Stimulated activated CD8-positive, alpha-beta memory T cell treated with anti-CD3 and anti-CD28 coated beads, Interleukin-2, amount 100 ng/mL, for 48 hours (primary cell): ENCODE measurements around the gene SPEM3.
"Not testable (repeated sequence)": the region's sequence is repeated elsewhere in the genome, so short reads cannot be mapped to it uniquely, and the experiment has no call there.

Experiments
- DNase-seq, 2 donors: peaks; one replicate each; pipeline ENCODE4 v3.0.0-alpha.2; 2020; ENCODE audit warnings: low read depth in 2 of 2

The SPEM3 gene

GRCh38 chr17:7471729-7472128, 43.1 kb downstream of the SPEM3 start:
- no peak for DNase-seq

GRCh38 chr17:7474767-7475166, 46.1 kb downstream of the SPEM3 start:
- DNase-seq, result not testable (repeated sequence)

GRCh38 chr17:7475764-7476422, 47.2 kb downstream of the SPEM3 start:
- DNase-seq, result no peak

GRCh38 chr17:7476494-7476893, 47.8 kb downstream of the SPEM3 start:
- no peak for DNase-seq

GRCh38 chr17:7476951-7477350, 48.3 kb downstream of the SPEM3 start:
- DNase-seq, result no peak

DNA sequence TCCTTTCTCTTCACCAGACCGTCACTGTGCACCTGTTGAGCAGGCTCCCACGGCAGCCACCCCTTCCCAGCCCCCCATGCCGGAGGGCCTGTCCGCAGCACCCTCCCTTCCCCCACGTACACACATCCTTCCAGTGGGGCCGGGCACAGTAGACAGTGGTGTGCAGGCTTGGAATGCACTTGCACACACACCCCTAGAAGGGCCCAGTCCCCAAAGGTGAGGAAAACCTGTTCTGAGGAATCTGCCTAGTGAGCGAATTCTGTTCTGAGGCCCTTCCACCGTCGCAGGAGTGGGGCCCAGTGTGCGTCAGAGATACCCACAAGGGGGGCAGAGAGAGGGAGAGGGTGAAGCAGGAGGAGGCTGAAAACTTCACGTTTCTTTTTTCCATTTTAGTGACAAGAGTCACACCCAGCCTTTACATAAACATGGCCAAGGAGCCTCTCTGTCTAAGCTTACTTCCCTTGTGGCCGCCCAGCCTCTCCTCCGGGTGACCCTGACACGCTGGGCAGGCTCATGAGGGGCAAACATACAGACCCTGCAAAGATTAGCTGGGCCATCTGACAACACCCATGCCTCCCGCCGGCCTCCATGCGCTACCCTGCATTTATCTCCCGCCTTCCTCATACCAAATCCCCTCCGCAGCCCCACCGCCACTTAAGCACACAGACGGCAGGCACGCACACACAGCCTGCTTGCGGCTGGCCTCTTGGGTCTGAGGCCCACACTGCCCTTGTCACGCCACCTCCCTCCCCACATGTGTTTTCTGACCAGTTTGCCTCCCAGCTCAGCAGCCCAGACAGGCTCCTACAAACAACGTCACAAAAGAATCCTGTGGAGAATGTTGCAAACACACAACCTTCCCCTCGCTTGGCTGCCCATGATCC, 49.0 kb downstream of the SPEM3 start:
- no peak for DNase-seq

DNA sequence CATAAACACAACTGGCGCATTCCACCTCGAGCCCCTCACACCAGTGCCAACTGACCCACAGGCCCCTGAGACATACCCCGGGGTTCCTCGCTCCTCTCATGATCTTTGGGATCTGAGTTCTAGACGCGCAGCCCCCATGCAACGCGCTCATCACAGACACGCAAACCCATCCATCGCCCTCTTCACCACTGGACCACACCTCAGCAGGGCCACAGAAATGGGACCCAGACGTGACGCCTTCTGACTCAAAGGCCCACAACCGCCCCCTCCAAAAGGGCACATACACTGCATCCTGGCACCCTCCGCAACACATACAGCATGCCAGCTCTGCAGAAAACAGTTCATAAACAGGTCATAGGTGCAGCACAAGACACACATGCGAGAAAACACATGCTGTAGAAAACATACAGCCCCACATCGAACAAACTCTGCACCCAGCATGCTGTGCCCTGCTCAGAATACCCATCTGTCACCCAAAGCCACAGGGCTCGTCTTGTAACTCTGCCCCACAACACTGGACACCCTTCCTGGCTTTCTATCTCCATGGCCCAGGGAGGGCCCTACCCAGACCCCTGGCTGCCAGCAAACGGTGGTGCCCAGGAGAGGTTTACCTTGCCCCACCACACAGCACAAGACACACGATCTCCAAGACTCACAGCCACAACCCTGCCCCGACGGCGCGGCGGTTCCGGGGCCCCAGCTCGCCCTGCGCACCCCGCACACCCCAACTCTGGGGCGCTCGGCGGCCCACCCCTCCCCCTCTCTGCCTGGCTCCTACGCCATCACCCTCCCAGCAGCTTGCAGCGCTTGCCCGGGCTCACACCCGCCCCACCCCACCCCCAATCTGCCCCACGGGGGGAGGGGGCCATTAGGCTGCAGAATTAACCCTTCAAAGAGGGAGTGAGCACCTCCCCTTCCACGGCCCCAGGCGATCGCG, 49.9 kb downstream of the SPEM3 start:
- peak in 1 of 2 donors; percentile 44 for DNase-seq

- no peak for DNase-seq
Measured at GRCh38 chr17:7479213-7480088, 50.8 kb downstream of the SPEM3 start, which contains the start of gene ZBTB4. ZBTB4 (minus strand) TSS chr17:7479631; CDS start chr17:7466801, 12,830 bp downstream.

- DNase-seq, result no peak
Measured at GRCh38 chr17:7480089-7480384, 51.4 kb downstream of the SPEM3 start.

DNA sequence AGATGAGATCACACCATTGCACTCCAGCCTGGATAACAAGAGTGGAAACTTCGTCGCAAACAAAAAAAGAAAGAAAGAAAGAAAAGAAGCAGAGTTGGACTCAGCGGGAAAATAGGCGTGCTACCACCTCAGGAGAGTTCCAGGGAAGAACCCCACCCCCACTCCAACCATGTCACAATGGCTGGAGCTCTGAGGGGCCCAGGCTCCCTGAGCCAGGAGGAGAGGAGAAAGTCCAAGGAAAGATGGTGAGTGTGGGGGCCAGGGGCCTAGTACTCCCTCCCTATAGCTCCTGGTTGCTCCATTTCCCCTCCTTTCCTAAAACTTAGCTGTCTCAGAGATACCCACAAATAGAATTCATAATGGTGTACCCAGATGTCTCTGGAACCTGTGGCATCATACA, 52.6 kb downstream of the SPEM3 start, which contains the start of gene SLC35G6:
Gene SLC35G6 (plus strand): TSS at position 172 of the 400 bp plus-strand sequence. CDS start 71 bp downstream, at position 243.
- DNase-seq, result not testable (repeated sequence)

- not testable (repeated sequence) for DNase-seq
Measured at GRCh38 chr17:7481842-7482741, 53.4 kb downstream of the SPEM3 start.
